Mammary epithelial cell (primary cell): ENCODE measurements around the gene NNAT.
"Not testable (repeated sequence)": the region's sequence is repeated elsewhere in the genome, so short reads cannot be mapped to it uniquely, and the experiment has no call there.

ENCODE experiments used
- EZH2 ChIP-seq: IDR thresholded peaks from 2 replicates; pipeline ENCODE4 v1.6.1; 2012; ENCODE audit warnings: low read length, inconsistent platforms, borderline replicate concordance
- TF ChIP-seq, protein P1 (sequence below), 2 donors: IDR thresholded peaks in 1 of 2; conservative IDR thresholded peaks in 1 of 2; 2 replicates each; pipeline ENCODE4 v1.5.1; 2011 to 2012; ENCODE audit warnings: inconsistent platforms in 2 of 2, low read length in 2 of 2, mild to moderate bottlenecking in 2 of 2, control low read depth in 1 of 2, low read depth in 1 of 2; ENCODE audit not compliant: insufficient read depth in 1 of 2; ENCODE audit errors: extremely low read depth in 1 of 2

GRCh38 chr20:37472435-37472834 is 48.6 kb upstream of the NNAT start:
- TF ChIP-seq, protein P1, sequence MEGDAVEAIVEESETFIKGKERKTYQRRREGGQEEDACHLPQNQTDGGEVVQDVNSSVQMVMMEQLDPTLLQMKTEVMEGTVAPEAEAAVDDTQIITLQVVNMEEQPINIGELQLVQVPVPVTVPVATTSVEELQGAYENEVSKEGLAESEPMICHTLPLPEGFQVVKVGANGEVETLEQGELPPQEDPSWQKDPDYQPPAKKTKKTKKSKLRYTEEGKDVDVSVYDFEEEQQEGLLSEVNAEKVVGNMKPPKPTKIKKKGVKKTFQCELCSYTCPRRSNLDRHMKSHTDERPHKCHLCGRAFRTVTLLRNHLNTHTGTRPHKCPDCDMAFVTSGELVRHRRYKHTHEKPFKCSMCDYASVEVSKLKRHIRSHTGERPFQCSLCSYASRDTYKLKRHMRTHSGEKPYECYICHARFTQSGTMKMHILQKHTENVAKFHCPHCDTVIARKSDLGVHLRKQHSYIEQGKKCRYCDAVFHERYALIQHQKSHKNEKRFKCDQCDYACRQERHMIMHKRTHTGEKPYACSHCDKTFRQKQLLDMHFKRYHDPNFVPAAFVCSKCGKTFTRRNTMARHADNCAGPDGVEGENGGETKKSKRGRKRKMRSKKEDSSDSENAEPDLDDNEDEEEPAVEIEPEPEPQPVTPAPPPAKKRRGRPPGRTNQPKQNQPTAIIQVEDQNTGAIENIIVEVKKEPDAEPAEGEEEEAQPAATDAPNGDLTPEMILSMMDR (conservative IDR thresholded peaks at IDR 0.05 in 1 of 2, IDR thresholded peaks at IDR 0.05 in 1 of 2; ENCODE audit: extremely low read depth in 1 of 2, insufficient read depth in 1 of 2, low read depth in 1 of 2, low read length in 2 of 2): not testable (repeated sequence)
- TF ChIP-seq EZH2: not testable (repeated sequence)
